ENCODE measurements around the gene ACCSL. TPM values are rescaled to one million over a fixed set of nuclear protein-coding genes. Genes with fewer than 3 reads are reported as not detected.

Gene ACCSL
- total and polyA plus RNA-seq, 7 experiments from 2014 or later, result not detected

DNA sequence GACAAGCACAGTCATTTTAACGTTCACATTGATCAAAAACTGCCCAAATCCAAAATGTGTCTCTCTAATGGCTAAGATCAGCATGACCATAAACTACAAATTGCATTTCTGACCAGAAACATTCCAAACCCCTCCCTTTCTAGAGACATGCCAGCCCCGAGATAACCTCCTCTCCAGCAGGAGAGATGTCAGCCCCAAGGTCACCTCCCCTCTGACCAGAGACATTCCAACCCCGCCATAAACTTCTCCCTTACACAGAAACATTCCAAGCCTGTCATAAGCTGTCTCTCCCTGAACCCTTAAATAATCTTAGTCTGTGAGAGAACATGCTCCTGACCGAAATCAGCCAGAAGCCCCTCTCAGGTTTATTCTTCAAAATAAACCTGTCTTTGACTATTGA lies 41.1 kb downstream of the ACCSL start:
- H3K27me3 ChIP-seq (ENCODE audit: control insufficient read depth in 2 of 2, insufficient read depth in 2 of 2, low read length in 2 of 2), result no peaks in the 10 kb centered on the region
- intact Hi-C loops (cut with micrococcal nuclease), result no loop called here
- H3K27ac Mint-ChIP-seq, result no peak overlapping the region
- no peaks in the 10 kb centered on the region for H3K4me1 ChIP-seq (ENCODE audit: control insufficient read depth in 2 of 2, insufficient read depth in 2 of 2, low read length in 2 of 2)
- DNase-seq (no peak), ATAC-seq (no peak)
- H3K4me1 Mint-ChIP-seq, result peaks cover 0 to 23% (median 0%) of the 10 kb centered on the region in 7 donors
- H3K36me3 ChIP-seq (ENCODE audit: control insufficient read depth in 2 of 3, insufficient read depth in 3 of 3, low read length in 3 of 3), result no peaks in the 10 kb centered on the region
- CTCF ChIA-PET, result no interaction called here
- peaks cover 0 to 20% (median 5%) of the 10 kb centered on the region in 11 donors for H3K9me3 Mint-ChIP-seq
- no peaks in the 10 kb centered on the region for H3K9me3 ChIP-seq (ENCODE audit: control insufficient read depth in 2 of 3, low read length in 3 of 3)
- peaks cover 5 to 43% (median 40%) of the 10 kb centered on the region in 5 donors for H3K36me3 Mint-ChIP-seq
- no peak overlapping the region for H3K27ac ChIP-seq (ENCODE audit: low read depth, low read length)
- no peak overlapping the region for H3K4me3 Mint-ChIP-seq
- POLR2A ChIA-PET, result no interaction called here
- H3K27me3 Mint-ChIP-seq, result no peaks in the 10 kb centered on the region
- no peak overlapping the region for H3K4me3 ChIP-seq (ENCODE audit: low read length)

DNA sequence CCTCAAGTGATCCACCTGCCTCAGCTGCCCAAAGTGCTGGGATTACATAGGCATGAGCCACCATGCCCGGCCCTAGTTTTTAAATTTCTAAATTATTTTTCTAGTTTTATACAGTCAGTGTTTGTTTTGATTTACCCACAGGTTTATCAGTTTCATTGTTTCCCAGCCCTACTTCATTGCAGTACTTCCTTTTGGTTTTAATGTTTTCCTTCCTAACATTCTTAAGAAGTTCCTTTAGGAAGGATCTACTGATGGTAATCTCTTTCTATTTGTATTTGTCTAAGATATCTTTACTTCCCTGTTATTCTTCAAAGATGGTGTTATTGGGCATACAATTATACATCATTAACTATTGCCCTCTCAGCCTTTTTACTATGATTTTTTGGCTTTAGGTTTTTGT lies 42.8 kb downstream of the ACCSL start:
- H3K9me3 Mint-ChIP-seq, result peaks cover 0 to 9% (median 2%) of the 10 kb centered on the region in 11 donors
- H3K4me3 Mint-ChIP-seq, result no peak overlapping the region
- CTCF ChIA-PET, result no interaction called here
- no peak overlapping the region for H3K27ac Mint-ChIP-seq
- DNase-seq (no peak), ATAC-seq (no peak)
- peaks cover 4 to 8% of the 10 kb centered on the region in 2 donors for H3K4me1 ChIP-seq (ENCODE audit: control insufficient read depth in 2 of 2, insufficient read depth in 2 of 2, low read length in 2 of 2)
- H3K27me3 Mint-ChIP-seq, result peaks cover 0 to 3% (median 0%) of the 10 kb centered on the region in 5 donors
- no peaks in the 10 kb centered on the region for H3K36me3 ChIP-seq (ENCODE audit: control insufficient read depth in 2 of 3, insufficient read depth in 3 of 3, low read length in 3 of 3)
- peaks cover 3 to 36% (median 15%) of the 10 kb centered on the region in 7 donors for H3K4me1 Mint-ChIP-seq
- intact Hi-C loops (cut with micrococcal nuclease), result loop anchor here (10.0 kb wide), 4 partner anchors 194 to 446 kb away; partner anchors contain the start of gene HSD17B12 (in 2 of the 2)
- peaks cover 5 to 34% (median 25%) of the 10 kb centered on the region in 5 donors for H3K36me3 Mint-ChIP-seq
- no peaks in the 10 kb centered on the region for H3K9me3 ChIP-seq (ENCODE audit: control insufficient read depth in 2 of 3, low read length in 3 of 3)
- H3K4me3 ChIP-seq (ENCODE audit: low read length), result no peak overlapping the region
- no peak overlapping the region for H3K27ac ChIP-seq (ENCODE audit: low read depth, low read length)
- no peaks in the 10 kb centered on the region for H3K27me3 ChIP-seq (ENCODE audit: control insufficient read depth in 2 of 2, insufficient read depth in 2 of 2, low read length in 2 of 2)
- POLR2A ChIA-PET, result no interaction called here

DNA sequence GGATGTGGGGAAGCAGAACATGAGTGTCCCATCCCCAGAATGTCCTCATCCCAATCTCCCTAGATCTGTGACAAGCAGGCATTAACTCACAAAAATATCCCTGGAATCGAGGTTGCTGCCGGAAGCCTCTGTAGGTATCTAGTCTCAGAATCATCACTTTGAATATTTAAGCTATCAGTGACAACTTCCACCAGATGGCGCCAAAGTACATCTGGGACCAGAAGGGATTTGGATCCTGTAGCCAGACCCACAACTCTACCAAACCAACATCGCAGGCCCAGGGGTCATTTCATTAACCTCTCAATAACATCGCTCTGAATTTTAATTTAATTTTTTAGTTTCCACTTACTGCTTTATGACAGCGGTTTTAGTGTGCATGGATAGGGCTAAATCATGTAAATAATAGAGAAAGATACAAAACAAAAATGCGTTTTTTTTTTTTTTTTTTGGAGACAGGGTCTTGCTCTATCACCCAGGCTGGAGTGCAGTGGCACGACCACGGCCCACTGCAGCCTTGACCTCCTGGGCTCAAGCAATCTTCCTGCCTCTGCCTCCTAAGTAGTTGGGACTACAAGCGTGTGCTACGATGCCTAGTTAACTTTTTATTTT lies 46.6 kb downstream of the ACCSL start:
- H3K4me3 Mint-ChIP-seq, result peak overlapping the region; percentile 29 to 87 (median 78)
- H3K36me3 Mint-ChIP-seq, result peaks cover 0 to 10% (median 0%) of the 10 kb centered on the region in 5 donors
- peaks cover 0 to 3% (median 0%) of the 10 kb centered on the region in 5 donors for H3K27me3 Mint-ChIP-seq
- no peaks in the 10 kb centered on the region for H3K9me3 Mint-ChIP-seq
- H3K27ac Mint-ChIP-seq, result peak overlapping the region in 5 of 9 donors; percentile 20 to 55 (median 38)
- no peaks in the 10 kb centered on the region for H3K27me3 ChIP-seq (ENCODE audit: control insufficient read depth in 2 of 2, insufficient read depth in 2 of 2, low read length in 2 of 2)
- H3K4me1 Mint-ChIP-seq, result peaks cover 21 to 39% (median 32%) of the 10 kb centered on the region in 7 donors
- no peaks in the 10 kb centered on the region for H3K9me3 ChIP-seq (ENCODE audit: control insufficient read depth in 2 of 3, low read length in 3 of 3)
- peak; percentile 67 for ATAC-seq
- intact Hi-C loops (cut with micrococcal nuclease), result loop anchor here (1.0 to 10.0 kb wide), 9 partner anchors 24 to 816 kb away; partner anchors contain the start of genes HSD17B12 (in 2 of the 2), ACCS (in 1 of the 2) and ALKBH3 (in 1 of the 2)
- CTCF ChIA-PET, result interaction anchor here (0.6 to 2.6 kb wide), 12 partner anchors 9 to 59 kb away, joined by 3 to 16 read pairs (median 5); no protein-coding TSS in a partner anchor
- H3K27ac ChIP-seq (ENCODE audit: low read depth, low read length), result no peak overlapping the region
- peaks cover 9 to 15% of the 10 kb centered on the region in 2 donors for H3K4me1 ChIP-seq (ENCODE audit: control insufficient read depth in 2 of 2, insufficient read depth in 2 of 2, low read length in 2 of 2)
- peak; percentile 40 to 74 (median 67) for DNase-seq
- H3K36me3 ChIP-seq (ENCODE audit: control insufficient read depth in 2 of 3, insufficient read depth in 3 of 3, low read length in 3 of 3), result no peaks in the 10 kb centered on the region
- no peak overlapping the region for H3K4me3 ChIP-seq (ENCODE audit: low read length)
- POLR2A ChIA-PET, result interaction anchor here (1.3 kb wide), 1 partner anchor 782 kb away, joined by 3 read pairs; no protein-coding TSS in a partner anchor

DNA sequence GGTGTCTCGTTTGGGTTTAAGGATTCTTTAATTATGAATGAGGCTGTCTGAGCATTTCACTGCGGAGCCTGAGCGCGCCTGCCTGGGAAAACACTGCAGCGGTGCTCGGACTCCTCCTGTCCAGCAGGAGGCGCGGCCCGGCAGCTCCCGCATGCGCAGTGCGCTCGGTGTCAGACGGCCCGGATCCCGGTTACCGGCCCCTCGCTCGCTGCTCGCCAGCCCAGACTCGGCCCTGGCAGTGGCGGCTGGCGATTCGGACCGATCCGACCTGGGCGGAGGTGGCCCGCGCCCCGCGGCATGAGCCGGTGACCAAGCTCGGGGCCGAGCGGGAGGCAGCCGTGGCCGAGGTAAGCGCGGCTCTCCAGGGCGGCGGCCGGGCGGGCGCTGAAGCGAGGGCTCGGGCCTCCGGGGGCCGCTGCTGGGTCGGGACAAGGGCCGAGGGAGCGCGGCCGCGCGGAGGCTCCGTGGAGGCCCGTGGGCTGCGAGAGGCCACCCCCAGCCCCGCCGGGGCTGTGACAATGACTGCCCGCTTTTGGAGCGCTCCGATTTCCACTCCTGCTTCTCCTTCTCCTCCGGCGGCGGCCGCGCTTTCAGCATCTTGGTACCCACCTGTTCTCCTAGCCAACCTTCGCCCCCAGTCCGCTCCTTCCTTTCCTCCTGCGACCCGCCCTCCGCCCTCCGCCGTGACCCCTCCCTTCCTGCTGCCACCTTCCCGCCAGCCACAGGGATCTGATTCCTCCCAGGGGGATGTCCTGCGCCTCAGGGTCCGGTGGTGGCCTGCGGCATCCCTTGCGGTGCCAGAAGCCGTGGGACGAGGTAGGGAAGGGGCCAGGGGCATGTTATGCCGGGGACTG lies 48.0 kb downstream of the ACCSL start, which contains the start of gene EXT2:
Gene EXT2, plus strand, starts transcription at position 173 of the 854 bp plus-strand sequence. CDS start 12,035 bp downstream, outside the sequence.
- peaks cover 25 to 53% (median 40%) of the 10 kb centered on the region in 7 donors for H3K4me1 Mint-ChIP-seq
- peaks cover 9 to 15% of the 10 kb centered on the region in 2 donors for H3K4me1 ChIP-seq (ENCODE audit: control insufficient read depth in 2 of 2, insufficient read depth in 2 of 2, low read length in 2 of 2)
- H3K27ac ChIP-seq (ENCODE audit: low read depth, low read length), result peak within 1 kb of the TSS; percentile 76
- ATAC-seq (peak; percentile 97), DNase-seq (peak; percentile 71 to 90 (median 83))
- peak within 1 kb of the TSS in 8 of 9 donors; percentile 19 to 86 (median 70) for H3K27ac Mint-ChIP-seq
- H3K9me3 ChIP-seq (ENCODE audit: control insufficient read depth in 2 of 3, low read length in 3 of 3), result no peaks in the 10 kb centered on the region
- no peaks in the 10 kb centered on the region for H3K36me3 ChIP-seq (ENCODE audit: control insufficient read depth in 2 of 3, insufficient read depth in 3 of 3, low read length in 3 of 3)
- H3K9me3 Mint-ChIP-seq, result no peaks in the 10 kb centered on the region
- no peaks in the 10 kb centered on the region for H3K27me3 ChIP-seq (ENCODE audit: control insufficient read depth in 2 of 2, insufficient read depth in 2 of 2, low read length in 2 of 2)
- H3K27me3 Mint-ChIP-seq, result peaks cover 0 to 3% (median 0%) of the 10 kb centered on the region in 5 donors
- H3K36me3 Mint-ChIP-seq, result peaks cover 0 to 4% (median 3%) of the 10 kb centered on the region in 5 donors
- intact Hi-C loops (cut with micrococcal nuclease), result loop anchor here (1.0 to 10.0 kb wide), 11 partner anchors 15 to 1262 kb away; partner anchors contain the start of genes HSD17B12 (in 2 of the 2), ACCS (in 1 of the 2) and ALKBH3 (in 1 of the 2)
- ChIA-PET CTCF (interaction anchor here (1.0 to 2.6 kb wide), 7 partner anchors 9 to 35 kb away, joined by 3 to 16 read pairs (median 6); no protein-coding TSS in a partner anchor), POLR2A (interaction anchor here (0.9 kb wide), 1 partner anchor 26 kb away, joined by 3 read pairs; no protein-coding TSS in a partner anchor)
- peak within 1 kb of the TSS; percentile 74 for H3K4me3 ChIP-seq (ENCODE audit: low read length)
- H3K4me3 Mint-ChIP-seq, result peak within 1 kb of the TSS; percentile 78 to 94 (median 87)

DNA sequence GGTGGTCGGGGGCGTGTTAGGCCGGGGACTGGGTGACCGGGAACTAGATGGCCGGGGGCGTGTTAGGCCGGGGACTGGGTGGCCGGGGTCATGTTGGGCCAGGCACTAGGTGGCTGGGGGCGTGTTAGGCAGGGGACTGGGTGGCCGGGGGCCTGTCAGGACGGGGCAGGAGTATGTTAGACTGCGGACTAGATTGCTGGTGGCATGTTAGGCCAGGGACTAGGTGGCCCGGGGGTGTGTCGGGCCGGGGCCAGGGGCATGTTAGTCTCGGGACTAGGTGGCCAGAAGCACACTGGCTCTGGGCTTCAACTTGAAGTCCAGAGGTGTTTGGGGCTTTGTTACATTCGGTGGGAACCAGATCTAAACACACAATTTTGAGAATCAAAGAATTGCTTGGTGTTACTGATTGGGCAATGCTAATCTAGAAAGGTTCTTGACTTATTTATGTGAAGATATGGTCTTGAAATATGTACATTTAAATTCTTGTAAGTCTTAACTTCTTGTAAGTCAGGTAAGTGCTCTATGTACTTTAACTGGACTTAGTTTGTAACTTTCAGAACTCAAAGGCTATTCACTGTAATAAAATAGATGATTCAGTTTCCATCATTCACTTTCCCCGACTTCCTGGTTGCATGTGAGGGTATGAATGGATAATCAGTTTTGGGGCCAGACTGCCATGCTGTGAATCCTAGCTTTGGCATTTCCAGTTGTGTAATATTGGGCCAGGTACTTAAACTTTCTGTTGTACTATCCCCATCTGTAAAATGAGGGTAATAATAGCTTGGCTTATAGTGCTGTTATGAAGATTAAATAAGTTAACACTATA lies 48.8 kb downstream of the ACCSL start:
- no peak for ATAC-seq
- Histone ChIP-seq H3K36me3 (ENCODE audit: control insufficient read depth in 2 of 3, insufficient read depth in 3 of 3, low read length in 3 of 3) (no peaks in the 10 kb centered on the region), H3K4me1 (ENCODE audit: control insufficient read depth in 2 of 2, insufficient read depth in 2 of 2, low read length in 2 of 2) (peaks cover 9 to 15% of the 10 kb centered on the region in 2 donors), H3K4me3 (ENCODE audit: low read length) (peak overlapping the region; percentile 74), H3K27me3 (ENCODE audit: control insufficient read depth in 2 of 2, insufficient read depth in 2 of 2, low read length in 2 of 2) (no peaks in the 10 kb centered on the region), H3K9me3 (ENCODE audit: control insufficient read depth in 2 of 3, low read length in 3 of 3) (no peaks in the 10 kb centered on the region), H3K27ac (ENCODE audit: low read depth, low read length) (peak overlapping the region; percentile 76)
- ChIA-PET POLR2A (interaction anchor here (0.5 to 0.7 kb wide), 2 partner anchors 24 to 427 kb away, joined by 3 read pairs; no protein-coding TSS in a partner anchor), CTCF (no interaction called here)
- H3K9me3 Mint-ChIP-seq, result no peaks in the 10 kb centered on the region
- H3K27me3 Mint-ChIP-seq, result peaks cover 0 to 3% (median 0%) of the 10 kb centered on the region in 5 donors
- DNase-seq, result peak in 2 of 9 donors; percentile 3 to 8
- peak overlapping the region; percentile 78 to 94 (median 87) for H3K4me3 Mint-ChIP-seq
- intact Hi-C loops (cut with micrococcal nuclease), result loop anchor here (5.0 to 10.0 kb wide), 6 partner anchors 188 to 1261 kb away; partner anchors contain the start of gene HSD17B12 (in 2 of the 2)
- H3K36me3 Mint-ChIP-seq, result peaks cover 0 to 4% (median 2%) of the 10 kb centered on the region in 5 donors
- peak overlapping the region in 7 of 9 donors; percentile 19 to 86 (median 75) for H3K27ac Mint-ChIP-seq
- peaks cover 28 to 59% (median 46%) of the 10 kb centered on the region in 7 donors for H3K4me1 Mint-ChIP-seq

All from naive thymus-derived CD4-positive, alpha-beta T cell (primary cell).